ENCODE data around the gene SPINT1. TPM values are rescaled to one million over a fixed set of nuclear protein-coding genes. Genes with fewer than 3 reads are reported as not detected.
A peak's percentile ranks its signal among the peaks of the same experiment; 100 is the strongest.

Gene SPINT1
- total and polyA plus RNA-seq, 2 of the 13 experiments (the other 11 are each of a cell fraction or from before 2014, with no cell fraction given), result 0.49 to 2.5 TPM

- TF ChIP-seq SP4 (CRISPR knock-in tag; IDR thresholded peaks at IDR 0.05) (peak; percentile 63; the same call in 1 of the 2 replicates), ZNF746 (CRISPR knock-in tag; IDR thresholded peaks at IDR 0.05) (peak; percentile 17; the same call in 1 of the 2 replicates), ZNF33B (CRISPR knock-in tag; IDR thresholded peaks at IDR 0.05) (peak; percentile 24; the same call in 1 of the 2 replicates), BRCA1 (CRISPR knock-in tag; IDR thresholded peaks at IDR 0.05) (0 out of 2 replicates have a peak, but pooled peaks have one; percentile 34), TP53 (CRISPR knock-in tag; conservative IDR thresholded peaks at IDR 0.05) (peak; percentile 70; the same call in 1 of the 2 replicates), ZNF432 (CRISPR knock-in tag; IDR thresholded peaks at IDR 0.05; ENCODE audit: borderline replicate concordance) (no peak), ZNF704 (CRISPR knock-in tag; IDR thresholded peaks at IDR 0.05; ENCODE audit: borderline replicate concordance) (no peak), HNF4G (IDR thresholded peaks at IDR 0.05; ENCODE audit: borderline replicate concordance, low read depth, low read length) (no peak), HNF4G (CRISPR knock-in tag; IDR thresholded peaks at IDR 0.05; ENCODE audit: borderline replicate concordance, low read depth) (0 out of 2 replicates have a peak, but pooled peaks have one; percentile 28), GTF3A (CRISPR knock-in tag; conservative IDR thresholded peaks at IDR 0.05) (no peak), SALL1 (CRISPR knock-in tag; IDR thresholded peaks at IDR 0.05) (peak; percentile 70), AKNA (CRISPR knock-in tag; IDR thresholded peaks at IDR 0.05; ENCODE audit: borderline replicate concordance) (no peak), SIN3B (IDR thresholded peaks at IDR 0.05; ENCODE audit: low read length) (0 out of 2 replicates have a peak, but pooled peaks have one; percentile 33), HNF4A (CRISPR knock-in tag; IDR thresholded peaks at IDR 0.05) (peak; percentile 28; the same call in 1 of the 2 replicates), BRF2 (CRISPR knock-in tag; IDR thresholded peaks at IDR 0.05) (no peak), ZNF570 (CRISPR knock-in tag; IDR thresholded peaks at IDR 0.05; ENCODE audit: borderline replicate concordance) (no peak), CAMTA2 (CRISPR knock-in tag; IDR thresholded peaks at IDR 0.05; ENCODE audit: borderline replicate concordance) (no peak), ZBTB20 (CRISPR knock-in tag; IDR thresholded peaks at IDR 0.05; ENCODE audit: borderline replicate concordance, low read depth) (no peak), TSC22D2 (CRISPR knock-in tag; IDR thresholded peaks at IDR 0.05; ENCODE audit: borderline replicate concordance) (no peak), DDIT3 (CRISPR knock-in tag; IDR thresholded peaks at IDR 0.05) (no peak)
These were observed 62.5 kb downstream of the SPINT1 start (continued) for GRCh38 chr15:40906091-40906990.
